Subcutaneous abdominal adipose tissue (tissue), 5 donors: ENCODE measurements around the gene DGKH.

Experiments used
- H3K27ac ChIP-seq: one replicate; pipeline ENCODE4 v1.7.0; 2013; ENCODE audit warnings: low read depth, mild to moderate bottlenecking, inconsistent platforms, low read length, moderate library complexity
- H3K27me3 ChIP-seq, 5 donors: one replicate each; pipeline ENCODE4 v1.7.0; 2013; ENCODE audit warnings: low read length in 5 of 5, inconsistent platforms in 1 of 5; ENCODE audit not compliant: control insufficient read depth in 5 of 5, insufficient read depth in 4 of 5
- H3K36me3 ChIP-seq, 5 donors: one replicate each; pipeline ENCODE4 v1.7.0; 2013; ENCODE audit warnings: low read length in 5 of 5; ENCODE audit not compliant: control insufficient read depth in 5 of 5, insufficient read depth in 5 of 5
- H3K4me1 ChIP-seq, 5 donors: one replicate each; pipeline ENCODE4 v1.7.0; 2013; ENCODE audit warnings: low read length in 5 of 5, mild to moderate bottlenecking in 3 of 5, moderate library complexity in 1 of 5; ENCODE audit not compliant: control insufficient read depth in 5 of 5, insufficient read depth in 5 of 5
- H3K4me3 ChIP-seq, 5 donors: one replicate each; pipeline ENCODE4 v1.7.0; 2013; ENCODE audit warnings: low read length in 5 of 5, low read depth in 1 of 5
- H3K9ac ChIP-seq, 5 donors: one replicate each; pipeline ENCODE4 v1.7.0; 2013; ENCODE audit warnings: low read length in 5 of 5, mild to moderate bottlenecking in 4 of 5, moderate library complexity in 3 of 5
- H3K9me3 ChIP-seq, 5 donors: one replicate each; pipeline ENCODE4 v1.7.0; 2013; ENCODE audit warnings: low read length in 5 of 5; ENCODE audit not compliant: control insufficient read depth in 5 of 5
- donor health status: healthy.
- donor health status: healthy.
- donor health status: healthy.
- donor health status: healthy.
- donor health status: healthy.

The DGKH gene

DNA sequence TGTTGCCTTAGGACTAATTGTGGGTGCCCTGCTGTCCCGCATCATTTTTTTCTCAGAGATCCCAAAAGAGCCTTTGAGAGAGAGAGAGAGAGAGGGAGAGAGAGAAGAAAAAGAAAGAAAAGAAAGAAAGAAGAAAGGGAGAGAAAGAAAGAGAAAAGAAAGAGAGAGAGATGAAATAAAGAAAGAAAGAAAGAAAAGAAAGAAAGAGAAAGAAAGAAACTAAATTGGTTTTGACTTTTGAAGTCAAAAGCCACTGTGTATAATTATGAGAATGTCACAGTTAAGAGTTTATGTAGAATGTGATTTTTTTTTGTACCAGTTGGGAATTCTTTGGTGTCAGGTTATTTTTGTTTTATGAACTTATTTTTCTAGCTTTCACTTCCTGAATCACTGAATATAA is 180.1 kb downstream of the DGKH start:
- Histone ChIP-seq H3K4me1 (no peaks in the 10 kb centered on the region), H3K27me3 (no peaks in the 10 kb centered on the region), H3K36me3 (peaks cover 0 to 9% (median 2%) of the 10 kb centered on the region in 5 donors), H3K27ac (no peak overlapping the region), H3K9ac (no peak overlapping the region), H3K4me3 (no peak overlapping the region), H3K9me3 (no peaks in the 10 kb centered on the region)

- Histone ChIP-seq H3K36me3 (peaks cover 0 to 9% (median 3%) of the 10 kb centered on the region in 5 donors), H3K27ac (no peak overlapping the region), H3K4me3 (no peak overlapping the region), H3K9ac (no peak overlapping the region), H3K27me3 (no peaks in the 10 kb centered on the region), H3K4me1 (no peaks in the 10 kb centered on the region), H3K9me3 (no peaks in the 10 kb centered on the region)
Measured at GRCh38 chr13:42229287-42229686, 180.8 kb downstream of the DGKH start.

DNA sequence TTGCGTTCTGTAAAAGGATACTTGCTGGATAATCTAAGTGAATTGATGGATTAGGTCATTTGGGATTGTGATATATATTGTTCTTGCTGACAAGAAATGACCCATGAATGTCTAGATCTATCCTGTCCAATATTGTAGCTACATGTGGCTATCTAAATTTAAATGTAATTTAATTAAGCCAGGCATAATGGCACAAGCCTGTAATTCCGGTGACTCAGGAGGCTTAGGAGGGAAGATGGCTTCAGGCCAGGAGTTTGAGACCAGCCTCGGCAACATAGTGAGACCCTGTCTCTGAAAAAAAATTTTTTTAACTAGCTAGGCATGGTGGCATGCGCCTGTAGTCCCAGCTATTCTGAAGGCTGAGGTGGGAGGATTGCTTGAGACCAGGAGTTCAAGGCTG is 184.2 kb downstream of the DGKH start:
- Histone ChIP-seq H3K4me3 (no peak overlapping the region), H3K27ac (no peak overlapping the region), H3K36me3 (peaks cover 0 to 9% (median 3%) of the 10 kb centered on the region in 5 donors), H3K4me1 (no peaks in the 10 kb centered on the region), H3K27me3 (no peaks in the 10 kb centered on the region), H3K9ac (no peak overlapping the region), H3K9me3 (no peaks in the 10 kb centered on the region)

DNA sequence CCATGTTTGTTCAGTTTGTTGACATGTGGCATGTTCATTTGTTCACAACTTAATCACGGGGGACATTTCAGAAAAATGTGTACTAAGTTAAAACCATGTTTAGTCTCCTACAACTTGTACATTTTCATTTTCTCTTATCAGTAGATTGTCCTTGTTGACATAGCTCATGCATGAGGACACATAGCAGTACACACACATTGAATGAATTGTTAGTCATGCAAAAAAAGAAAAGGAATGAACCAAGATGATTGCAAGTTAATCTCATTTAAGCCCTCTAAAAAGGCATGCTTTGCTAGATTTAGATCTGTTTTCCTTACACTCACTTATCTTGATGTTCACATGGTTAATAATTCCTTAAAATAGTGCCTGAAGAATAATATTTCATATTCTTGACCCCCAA is 185.3 kb downstream of the DGKH start:
- Histone ChIP-seq H3K9me3 (no peaks in the 10 kb centered on the region), H3K36me3 (peaks cover 0 to 9% (median 3%) of the 10 kb centered on the region in 5 donors), H3K27ac (no peak overlapping the region), H3K9ac (no peak overlapping the region), H3K4me1 (no peaks in the 10 kb centered on the region), H3K4me3 (no peak overlapping the region), H3K27me3 (no peaks in the 10 kb centered on the region)

DNA sequence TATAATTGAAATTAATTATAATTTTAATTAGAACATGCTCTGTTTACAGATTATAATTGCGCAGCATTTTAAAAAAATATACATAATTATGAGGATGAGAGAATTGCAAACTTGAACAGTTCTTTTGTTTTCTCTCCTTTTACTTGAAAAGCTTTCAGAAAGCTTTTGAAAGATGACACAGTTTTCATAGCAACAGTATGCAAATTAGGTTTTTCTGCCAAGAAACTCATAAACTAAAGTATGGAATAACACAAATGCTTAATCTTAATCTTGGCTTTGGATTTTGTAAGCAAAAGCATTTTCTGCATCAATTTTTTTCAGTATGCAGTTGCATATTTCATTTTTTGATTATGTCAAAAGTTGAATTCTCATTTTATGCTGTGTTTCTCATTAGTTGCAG is 190.7 kb downstream of the DGKH start:
- Histone ChIP-seq H3K4me3 (no peak overlapping the region), H3K9ac (no peak overlapping the region), H3K27ac (no peak overlapping the region), H3K4me1 (no peaks in the 10 kb centered on the region), H3K36me3 (no peaks in the 10 kb centered on the region), H3K27me3 (no peaks in the 10 kb centered on the region), H3K9me3 (no peaks in the 10 kb centered on the region)

GRCh38 chr13:42239644-42240043 is 191.2 kb downstream of the DGKH start:
- no peak overlapping the region for H3K27ac ChIP-seq
- no peaks in the 10 kb centered on the region for H3K4me1 ChIP-seq
- no peaks in the 10 kb centered on the region for H3K27me3 ChIP-seq
- H3K9me3 ChIP-seq, result no peaks in the 10 kb centered on the region
- H3K9ac ChIP-seq, result no peak overlapping the region
- H3K36me3 ChIP-seq, result no peaks in the 10 kb centered on the region
- H3K4me3 ChIP-seq, result no peak overlapping the region

GRCh38 chr13:42246541-42246940 is 198.1 kb downstream of the DGKH start:
- H3K27ac ChIP-seq, result no peak overlapping the region
- H3K27me3 ChIP-seq, result no peaks in the 10 kb centered on the region

GRCh38 chr13:42247883-42248282 is 199.4 kb downstream of the DGKH start:
- H3K36me3 ChIP-seq, result no peaks in the 10 kb centered on the region
- H3K4me3 ChIP-seq, result no peak overlapping the region
- H3K27ac ChIP-seq, result no peak overlapping the region
- H3K9ac ChIP-seq, result no peak overlapping the region
- no peaks in the 10 kb centered on the region for H3K9me3 ChIP-seq
- no peaks in the 10 kb centered on the region for H3K4me1 ChIP-seq
- no peaks in the 10 kb centered on the region for H3K27me3 ChIP-seq

More at GRCh38 chr13:42246541-42246940, 198.1 kb downstream of the DGKH start:
- H3K36me3 ChIP-seq, result no peaks in the 10 kb centered on the region
- no peaks in the 10 kb centered on the region for H3K4me1 ChIP-seq
- no peak overlapping the region for H3K4me3 ChIP-seq
- no peak overlapping the region for H3K9ac ChIP-seq
- no peaks in the 10 kb centered on the region for H3K9me3 ChIP-seq

GRCh38 chr13:42255886-42256285 is 207.4 kb downstream of the DGKH start:
- Histone ChIP-seq H3K27ac (no peak overlapping the region), H3K9ac (no peak overlapping the region), H3K27me3 (no peaks in the 10 kb centered on the region), H3K4me1 (peaks cover 0 to 1% (median 0%) of the 10 kb centered on the region in 5 donors), H3K9me3 (no peaks in the 10 kb centered on the region), H3K36me3 (no peaks in the 10 kb centered on the region), H3K4me3 (no peak overlapping the region)

GRCh38 chr13:42258747-42259146 is 210.3 kb downstream of the DGKH start:
- H3K36me3 ChIP-seq, result no peaks in the 10 kb centered on the region
- no peaks in the 10 kb centered on the region for H3K27me3 ChIP-seq
- no peak overlapping the region for H3K4me3 ChIP-seq
- peaks cover 0 to 11% (median 1%) of the 10 kb centered on the region in 5 donors for H3K4me1 ChIP-seq
- H3K9ac ChIP-seq, result no peak overlapping the region
- no peak overlapping the region for H3K27ac ChIP-seq
- H3K9me3 ChIP-seq, result no peaks in the 10 kb centered on the region

DNA sequence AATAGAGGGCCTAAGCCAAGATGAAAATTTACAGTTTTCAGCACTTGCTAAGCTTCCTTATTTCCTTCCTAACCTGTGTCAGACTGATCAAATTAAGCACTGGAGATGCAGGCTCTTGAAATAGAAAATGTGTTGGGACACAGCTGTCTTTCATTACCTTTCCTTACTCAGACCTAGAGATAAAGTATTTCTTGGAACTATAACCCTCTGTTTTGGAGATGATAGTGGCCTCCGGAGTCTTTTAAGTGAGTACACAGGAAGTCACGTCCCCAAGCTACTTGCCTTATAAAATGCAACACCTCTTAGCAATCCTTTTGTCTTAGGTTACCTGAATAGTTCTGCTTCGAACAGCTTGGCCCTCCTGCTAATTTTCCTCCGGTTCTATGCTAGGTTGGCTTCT is 211.1 kb downstream of the DGKH start:
- Histone ChIP-seq H3K9me3 (no peaks in the 10 kb centered on the region), H3K4me3 (no peak overlapping the region), H3K36me3 (no peaks in the 10 kb centered on the region), H3K9ac (no peak overlapping the region), H3K27me3 (no peaks in the 10 kb centered on the region), H3K27ac (no peak overlapping the region), H3K4me1 (peaks cover 0 to 11% (median 1%) of the 10 kb centered on the region in 5 donors)
